Measurements from ENCODE around the gene CD300C.
"Not testable (repeated sequence)": the region's sequence is repeated elsewhere in the genome, so short reads cannot be mapped to it uniquely, and the experiment has no call there.

The CD300C gene

GRCh38 chr17:74530831-74531150 lies 15.1 kb downstream of the CD300C start:
- no peak for DNase-seq

GRCh38 chr17:74529243-74529642 lies 16.7 kb downstream of the CD300C start:
- no peak for DNase-seq

- no peak for DNase-seq
These were observed 17.3 kb downstream of the CD300C start for GRCh38 chr17:74528491-74529199.

- DNase-seq = no peak
These were observed 18.2 kb downstream of the CD300C start for GRCh38 chr17:74527756-74528155.

GRCh38 chr17:74527081-74527480 lies 18.8 kb downstream of the CD300C start:
- DNase-seq = no peak

- no peak for DNase-seq
These were observed 19.2 kb downstream of the CD300C start for GRCh38 chr17:74526681-74527080.

- no peak for DNase-seq
These were observed 20.1 kb downstream of the CD300C start for GRCh38 chr17:74525781-74526288.

GRCh38 chr17:74525465-74525725 lies 20.5 kb downstream of the CD300C start:
- no peak for DNase-seq

- no peak for DNase-seq
These were observed 21.1 kb downstream of the CD300C start for GRCh38 chr17:74524653-74525464.

- DNase-seq = no peak
These were observed 22.6 kb downstream of the CD300C start for GRCh38 chr17:74523308-74523707.

GRCh38 chr17:74522381-74523105 lies 23.4 kb downstream of the CD300C start:
- no peak for DNase-seq

- DNase-seq = no peak
These were observed 24.2 kb downstream of the CD300C start for GRCh38 chr17:74521701-74522201.

- DNase-seq = no peak
These were observed 25.0 kb downstream of the CD300C start for GRCh38 chr17:74520790-74521480.

- no peak for DNase-seq
These were observed 25.9 kb downstream of the CD300C start for GRCh38 chr17:74520016-74520434.

- not testable (repeated sequence) for DNase-seq
These were observed 27.4 kb downstream of the CD300C start for GRCh38 chr17:74518413-74518981.

GRCh38 chr17:74516561-74517328 lies 29.2 kb downstream of the CD300C start:
- DNase-seq = no peak

- no peak for DNase-seq
These were observed 30.0 kb downstream of the CD300C start for GRCh38 chr17:74515941-74516340.

GRCh38 chr17:74514632-74515334 lies 31.1 kb downstream of the CD300C start:
- no peak for DNase-seq

GRCh38 chr17:74513987-74514631 lies 31.8 kb downstream of the CD300C start:
- DNase-seq = no peak

- no peak for DNase-seq
These were observed 33.3 kb downstream of the CD300C start for GRCh38 chr17:74512624-74513091.

All from cortex of kidney (tissue), 1 donor.